ENCODE results near the gene SQSTM1. TPM values are rescaled to one million over a fixed set of nuclear protein-coding genes. Genes with fewer than 3 reads are reported as not detected.

The SQSTM1 gene
- polyA plus RNA-seq, 1 experiment, result 366 TPM

- Histone ChIP-seq H3K4me3 (ENCODE audit: low read depth, low read length) (no peak overlapping the region), H3K9me3 (ENCODE audit: control insufficient read depth, insufficient read depth, low read length) (peaks cover 22% of the 10 kb centered on the region), H3K27ac (ENCODE audit: low read depth, low read length) (no peak overlapping the region), H3K27me3 (ENCODE audit: control insufficient read depth, insufficient read depth, low read length) (no peaks in the 10 kb centered on the region)
- POLR2A ChIA-PET, result no interaction called here
- CTCF ChIA-PET, result no interaction called here
- TF ChIP-seq CTCF (IDR thresholded peaks at IDR 0.05; ENCODE audit: low read depth, low read length), result no peak
- DNase-seq (ENCODE audit: low read depth, low spot score), result no peak
Measured at GRCh38 chr5:179862891-179863290, 42.2 kb downstream of the SQSTM1 start.

- Histone ChIP-seq H3K4me3 (ENCODE audit: low read depth, low read length) (no peak overlapping the region), H3K9me3 (ENCODE audit: control insufficient read depth, insufficient read depth, low read length) (peaks cover 22% of the 10 kb centered on the region), H3K27ac (ENCODE audit: low read depth, low read length) (no peak overlapping the region), H3K27me3 (ENCODE audit: control insufficient read depth, insufficient read depth, low read length) (no peaks in the 10 kb centered on the region)
- no peak for DNase-seq (ENCODE audit: low read depth, low spot score)
- CTCF ChIA-PET, result no interaction called here
- POLR2A ChIA-PET, result no interaction called here
- TF ChIP-seq CTCF (IDR thresholded peaks at IDR 0.05; ENCODE audit: low read depth, low read length), result no peak
Measured at GRCh38 chr5:179863449-179864085, 42.9 kb downstream of the SQSTM1 start.

- Histone ChIP-seq H3K27ac (ENCODE audit: low read depth, low read length) (no peak overlapping the region), H3K9me3 (ENCODE audit: control insufficient read depth, insufficient read depth, low read length) (peaks cover 22% of the 10 kb centered on the region), H3K4me3 (ENCODE audit: low read depth, low read length) (no peak overlapping the region), H3K27me3 (ENCODE audit: control insufficient read depth, insufficient read depth, low read length) (no peaks in the 10 kb centered on the region)
- DNase-seq (ENCODE audit: low read depth, low spot score), result no peak
- TF ChIP-seq CTCF (IDR thresholded peaks at IDR 0.05; ENCODE audit: low read depth, low read length), result no peak
- ChIA-PET POLR2A (no interaction called here), CTCF (no interaction called here)
Measured at GRCh38 chr5:179864686-179865085, 44.0 kb downstream of the SQSTM1 start.

- Histone ChIP-seq H3K27me3 (ENCODE audit: control insufficient read depth, insufficient read depth, low read length) (no peaks in the 10 kb centered on the region), H3K4me3 (ENCODE audit: low read depth, low read length) (no peak overlapping the region), H3K27ac (ENCODE audit: low read depth, low read length) (no peak overlapping the region), H3K9me3 (ENCODE audit: control insufficient read depth, insufficient read depth, low read length) (peaks cover 22% of the 10 kb centered on the region)
- DNase-seq (ENCODE audit: low read depth, low spot score), result no peak
- ChIA-PET CTCF (no interaction called here), POLR2A (no interaction called here)
- TF ChIP-seq CTCF (IDR thresholded peaks at IDR 0.05; ENCODE audit: low read depth, low read length), result no peak
Measured at GRCh38 chr5:179865491-179866240, 45.0 kb downstream of the SQSTM1 start.

- no peak for TF ChIP-seq CTCF (IDR thresholded peaks at IDR 0.05; ENCODE audit: low read depth, low read length)
- Histone ChIP-seq H3K9me3 (ENCODE audit: control insufficient read depth, insufficient read depth, low read length) (peaks cover 20% of the 10 kb centered on the region), H3K27me3 (ENCODE audit: control insufficient read depth, insufficient read depth, low read length) (no peaks in the 10 kb centered on the region), H3K4me3 (ENCODE audit: low read depth, low read length) (no peak overlapping the region), H3K27ac (ENCODE audit: low read depth, low read length) (no peak overlapping the region)
- ChIA-PET POLR2A (no interaction called here), CTCF (no interaction called here)
- no peak for DNase-seq (ENCODE audit: low read depth, low spot score)
Measured at GRCh38 chr5:179866241-179867078, 45.8 kb downstream of the SQSTM1 start.
